HepG2 (cell line): ENCODE measurements around the gene KCNIP3. TPM values are rescaled to one million over a fixed set of nuclear protein-coding genes. Genes with fewer than 3 reads are reported as not detected.
A peak's percentile ranks its signal among the peaks of the same experiment; 100 is the strongest.

Experiments used
- CEBPG ChIP-seq: IDR thresholded peaks from 2 replicates; pipeline ENCODE4 v1.6.1; 2016
- GATAD2A ChIP-seq: IDR thresholded peaks from 2 replicates; pipeline ENCODE4 v1.6.1; 2016
- KLF13 ChIP-seq: sonication (generic); formaldehyde crosslinking; IDR thresholded peaks from 2 replicates; pipeline ENCODE4 v1.4.0; 2020; ENCODE audit warnings: mild to moderate bottlenecking, missing genetic modification reagents
- MAZ ChIP-seq, 2 experiments: sonication (generic) in 1 of 2; formaldehyde crosslinking in 1 of 2; IDR thresholded peaks; 2 replicates each; pipeline versions ENCODE4 v1.5.0 to v1.6.1; 2012 to 2020; ENCODE audit warnings: low read depth in 2 of 2, mild to moderate bottlenecking in 2 of 2, borderline replicate concordance in 1 of 2, improper control_type of control experiment in 1 of 2, low read length in 1 of 2, missing genetic modification reagents in 1 of 2, moderate library complexity in 1 of 2
- SNAI1 ChIP-seq: sonication (generic); formaldehyde crosslinking; IDR thresholded peaks from 2 replicates; pipeline ENCODE4 v1.5.0; 2020; ENCODE audit warnings: mild to moderate bottlenecking, missing genetic modification reagents, borderline replicate concordance
- ZBTB38 ChIP-seq: sonication (generic); formaldehyde crosslinking; IDR thresholded peaks from 2 replicates; pipeline ENCODE4 v1.5.1; 2020; ENCODE audit warnings: mild to moderate bottlenecking, missing genetic modification reagents
- ZNF570 ChIP-seq: sonication (generic); formaldehyde crosslinking; IDR thresholded peaks from 2 replicates; pipeline ENCODE4 v1.4.0; 2020; ENCODE audit warnings: mild to moderate bottlenecking, missing genetic modification reagents, borderline replicate concordance
- ZNF607 ChIP-seq: sonication (generic); formaldehyde crosslinking; IDR thresholded peaks from 2 replicates; pipeline ENCODE4 v1.5.1; 2020; ENCODE audit warnings: missing genetic modification reagents, mild to moderate bottlenecking, borderline replicate concordance
- polyA plus RNA-seq, 8 experiments: library from polyadenylated mRNA; depleted of rRNA in 3 of 8; stranded (reverse) in 7 of 8; unstranded in 1 of 8; fragments of >200 nt; fragmentation: Illumina TruSeq in 4 of 8; extraction: Trizol in 4 of 8; gene quantifications; 2 replicates each; pipeline versions ENCODE4 v1.2.1 to v1.2.3, GENCODE V29; 2011 to 2016; ENCODE audit warnings: low read depth in 4 of 8, missing spikeins in 1 of 8, mixed read lengths in 1 of 8; ENCODE audit not compliant: insufficient read depth in 1 of 8
- total RNA-seq, 5 experiments: library from RNA; depleted of rRNA; stranded (reverse); fragments of >200 nt; fragmentation: Illumina TruSeq; extraction: Trizol; gene quantifications; 2 replicates each; pipeline ENCODE4 v1.2.3, GENCODE V29; 2016; ENCODE audit warnings: low read depth in 1 of 5
- TF ChIP-seq, protein P1 (sequence below): sonication (generic); formaldehyde crosslinking; IDR thresholded peaks from 2 replicates; pipeline ENCODE4 v1.4.0; 2020; ENCODE audit warnings: mild to moderate bottlenecking, missing genetic modification reagents, borderline replicate concordance
- TF ChIP-seq, protein P2 (sequence below): sonication (generic); formaldehyde crosslinking; IDR thresholded peaks from 2 replicates; pipeline ENCODE4 v1.5.1; 2020; ENCODE audit warnings: missing genetic modification reagents, mild to moderate bottlenecking, borderline replicate concordance
- TF ChIP-seq, protein P3 (sequence below): IDR thresholded peaks from 2 replicates; pipeline ENCODE4 v1.6.1; 2016

KCNIP3 gene
- total and polyA plus RNA-seq, 2 of the 13 experiments (the other 11 are each of a cell fraction or from before 2014, with no cell fraction given), result not detected

DNA sequence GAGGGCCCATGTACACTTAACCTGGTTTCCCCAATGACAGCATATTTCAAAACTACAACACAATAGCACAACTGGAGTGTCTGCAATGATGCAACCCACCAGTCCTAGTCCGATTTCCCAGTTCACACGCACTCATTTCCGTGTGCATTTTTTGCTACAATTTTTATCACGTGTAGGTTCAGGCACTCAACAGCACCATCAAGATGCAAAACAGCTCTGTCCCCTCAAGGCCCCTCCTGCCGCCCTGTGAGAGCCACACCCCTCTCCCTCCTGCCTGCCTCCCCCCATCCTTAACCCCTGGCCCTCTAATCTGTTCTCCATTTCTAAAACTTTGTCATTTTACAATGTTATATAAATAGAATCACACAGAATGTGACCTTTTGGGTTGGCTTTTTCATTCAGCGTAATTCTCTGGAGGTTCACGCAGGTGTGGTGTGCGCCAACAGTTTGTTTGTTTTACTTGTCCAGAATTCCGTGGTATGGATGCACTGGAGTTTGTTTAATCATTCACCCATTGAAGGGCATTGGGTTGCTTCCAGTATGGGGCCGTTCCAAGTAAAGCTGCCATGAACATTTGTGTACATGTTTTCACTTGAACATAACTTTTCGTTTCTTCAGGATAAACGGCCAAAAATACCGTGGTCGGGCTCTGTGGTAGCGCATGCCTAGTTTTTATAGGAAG, 8.4 kb downstream of the KCNIP3 start (continued):
- TF ChIP-seq, protein P1, sequence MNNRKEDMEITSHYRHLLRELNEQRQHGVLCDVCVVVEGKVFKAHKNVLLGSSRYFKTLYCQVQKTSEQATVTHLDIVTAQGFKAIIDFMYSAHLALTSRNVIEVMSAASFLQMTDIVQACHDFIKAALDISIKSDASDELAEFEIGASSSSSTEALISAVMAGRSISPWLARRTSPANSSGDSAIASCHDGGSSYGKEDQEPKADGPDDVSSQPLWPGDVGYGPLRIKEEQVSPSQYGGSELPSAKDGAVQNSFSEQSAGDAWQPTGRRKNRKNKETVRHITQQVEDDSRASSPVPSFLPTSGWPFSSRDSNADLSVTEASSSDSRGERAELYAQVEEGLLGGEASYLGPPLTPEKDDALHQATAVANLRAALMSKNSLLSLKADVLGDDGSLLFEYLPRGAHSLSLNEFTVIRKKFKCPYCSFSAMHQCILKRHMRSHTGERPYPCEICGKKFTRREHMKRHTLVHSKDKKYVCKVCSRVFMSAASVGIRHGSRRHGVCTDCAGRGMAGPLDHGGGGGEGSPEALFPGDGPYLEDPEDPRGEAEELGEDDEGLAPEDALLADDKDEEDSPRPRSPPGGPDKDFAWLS, result no peak
- TF ChIP-seq, protein P2, sequence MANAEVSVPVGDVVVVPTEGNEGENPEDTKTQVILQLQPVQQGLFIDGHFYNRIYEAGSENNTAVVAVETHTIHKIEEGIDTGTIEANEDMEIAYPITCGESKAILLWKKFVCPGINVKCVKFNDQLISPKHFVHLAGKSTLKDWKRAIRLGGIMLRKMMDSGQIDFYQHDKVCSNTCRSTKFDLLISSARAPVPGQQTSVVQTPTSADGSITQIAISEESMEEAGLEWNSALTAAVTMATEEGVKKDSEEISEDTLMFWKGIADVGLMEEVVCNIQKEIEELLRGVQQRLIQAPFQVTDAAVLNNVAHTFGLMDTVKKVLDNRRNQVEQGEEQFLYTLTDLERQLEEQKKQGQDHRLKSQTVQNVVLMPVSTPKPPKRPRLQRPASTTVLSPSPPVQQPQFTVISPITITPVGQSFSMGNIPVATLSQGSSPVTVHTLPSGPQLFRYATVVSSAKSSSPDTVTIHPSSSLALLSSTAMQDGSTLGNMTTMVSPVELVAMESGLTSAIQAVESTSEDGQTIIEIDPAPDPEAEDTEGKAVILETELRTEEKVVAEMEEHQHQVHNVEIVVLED (CRISPR knock-in tag), result no peak
- TF ChIP-seq GATAD2A (CRISPR knock-in tag) (peak; percentile 26; the same call in 1 of the 2 replicates), ZBTB38 (CRISPR knock-in tag) (no peak), ZNF570 (CRISPR knock-in tag) (no peak), CEBPG (CRISPR knock-in tag) (peak; percentile 52; the same call in 1 of the 2 replicates), ZNF607 (no peak), MAZ (IDR thresholded peaks at IDR 0.05; ENCODE audit: borderline replicate concordance, low read depth, low read length) (no peak), MAZ (CRISPR knock-in tag; IDR thresholded peaks at IDR 0.05; ENCODE audit: low read depth) (no peak), KLF13 (CRISPR knock-in tag) (no peak), SNAI1 (CRISPR knock-in tag) (no peak)
- TF ChIP-seq, protein P3, sequence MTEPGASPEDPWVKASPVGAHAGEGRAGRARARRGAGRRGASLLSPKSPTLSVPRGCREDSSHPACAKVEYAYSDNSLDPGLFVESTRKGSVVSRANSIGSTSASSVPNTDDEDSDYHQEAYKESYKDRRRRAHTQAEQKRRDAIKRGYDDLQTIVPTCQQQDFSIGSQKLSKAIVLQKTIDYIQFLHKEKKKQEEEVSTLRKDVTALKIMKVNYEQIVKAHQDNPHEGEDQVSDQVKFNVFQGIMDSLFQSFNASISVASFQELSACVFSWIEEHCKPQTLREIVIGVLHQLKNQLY (CRISPR knock-in tag), result peak; percentile 21; the same call in 1 of the 2 replicates
